Endothelial cell of umbilical vein (primary cell): ENCODE results near the gene SLC7A4. TPM values are rescaled to one million over a fixed set of nuclear protein-coding genes. Genes with fewer than 3 reads are reported as not detected.

ENCODE experiments used
- BruUV-seq: library from RNA; stranded (reverse); fragments of 400-500 nt; replicated peaks from 2 replicates; lab custom pipeline; 2021; lab: Mats Ljungman, UMichigan
- CTCF ChIA-PET: fragments of 300-600, 350-600 bp; sonication (Branson Sonifier 250); formaldehyde crosslinking; loops from one replicate; lab custom pipeline; 2021; ENCODE audit warnings: antibody characterized with exemption, inconsistent platforms; lab: Charles Lee
- POLR2A ChIA-PET: fragments of 300-600, 350-600 bp; sonication (Branson Sonifier 250); formaldehyde crosslinking; loops from one replicate; lab custom pipeline; 2021; ENCODE audit warnings: antibody characterized with exemption, inconsistent platforms; lab: Charles Lee
- DNase-seq: peaks from one replicate; pipeline ENCODE4 v3.0.0-alpha.2; 2011; ENCODE audit warnings: low read depth, low spot score
- FAIRE-seq: peaks from 2 replicates; lab custom pipeline; 2011; peaks lifted over from hg19 to GRCh38; lab: Jason Lieb, UNC
- H2AFZ ChIP-seq: 2 replicates; pipeline ENCODE4 v1.6.0; 2012; ENCODE audit warnings: low read depth, low read length, control low read depth, inconsistent platforms
- H3K27ac ChIP-seq: 2 replicates; pipeline ENCODE4 v1.5.1; 2011; ENCODE audit warnings: low read depth, mild to moderate bottlenecking, control low read depth, low read length, moderate library complexity; ENCODE audit not compliant: insufficient read depth
- H3K27me3 ChIP-seq, 2 experiments: 2 replicates each; pipeline versions ENCODE4 v1.6.0 to v1.6.1; 2011; ENCODE audit warnings: low read length in 2 of 2, mixed read lengths in 1 of 2; ENCODE audit not compliant: control insufficient read depth in 2 of 2, insufficient read depth in 2 of 2
- H3K36me3 ChIP-seq, 2 experiments: 2 replicates in 1 of 2; 3 replicates in 1 of 2; pipeline ENCODE4 v1.5.1; 2011; ENCODE audit warnings: low read length in 2 of 2, mild to moderate bottlenecking in 1 of 2, moderate library complexity in 1 of 2; ENCODE audit not compliant: control insufficient read depth in 2 of 2, insufficient read depth in 2 of 2; ENCODE audit errors: extremely low read depth in 1 of 2
- H3K4me1 ChIP-seq: 3 replicates; pipeline ENCODE4 v1.5.1; 2011; ENCODE audit warnings: mild to moderate bottlenecking, low read length; ENCODE audit not compliant: control insufficient read depth, insufficient read depth; ENCODE audit errors: extremely low read depth
- H3K4me2 ChIP-seq: 2 replicates; pipeline ENCODE4 v1.6.1; 2011; ENCODE audit warnings: low read length, control low read depth, mixed read lengths; ENCODE audit not compliant: insufficient read depth
- H3K4me3 ChIP-seq, 3 experiments: fragments of 200-600 bp in 1 of 3; sonication (generic), shearing (Covaris generic) in 1 of 3; replicated peaks in 1 of 3; 2 replicates each; pipeline ENCODE4 v1.5.1; 2011 to 2016; ENCODE audit warnings: control low read depth in 3 of 3, low read length in 3 of 3, mild to moderate bottlenecking in 2 of 3, inconsistent platforms in 1 of 3, low read depth in 1 of 3, moderate library complexity in 1 of 3; ENCODE audit not compliant: insufficient read depth in 1 of 3
- H3K79me2 ChIP-seq: 2 replicates; pipeline ENCODE4 v1.6.0; 2012; ENCODE audit warnings: low read length, inconsistent platforms; ENCODE audit not compliant: control insufficient read depth, insufficient read depth
- H3K9ac ChIP-seq: replicated peaks from 2 replicates; pipeline ENCODE3; 2011; ENCODE audit warnings: low read length, control low read depth; ENCODE audit not compliant: insufficient read depth; ENCODE audit errors: extremely low read depth
- H3K9me1 ChIP-seq: replicated peaks from 3 replicates; pipeline ENCODE4 v1.6.0; 2011; ENCODE audit warnings: mild to moderate bottlenecking, low read length; ENCODE audit not compliant: control insufficient read depth, insufficient read depth; ENCODE audit errors: extremely low read depth
- H3K9me3 ChIP-seq: replicated peaks from 2 replicates; pipeline ENCODE4 v1.5.1; 2012; ENCODE audit warnings: low read length, inconsistent platforms; ENCODE audit not compliant: control insufficient read depth, insufficient read depth
- H4K20me1 ChIP-seq: replicated peaks from 2 replicates; pipeline ENCODE3; 2011; ENCODE audit warnings: mild to moderate bottlenecking, low read length; ENCODE audit not compliant: control insufficient read depth, insufficient read depth; ENCODE audit errors: extremely low read depth
- CTCF ChIP-seq, 2 donors: IDR thresholded peaks; 1 replicate in 1 of 2; 2 replicates in 1 of 2; pipeline ENCODE4 v1.5.1; 2011; ENCODE audit warnings: low read length in 2 of 2, mild to moderate bottlenecking in 2 of 2, moderate library complexity in 2 of 2, control low read depth in 1 of 2, inconsistent platforms in 1 of 2, low read depth in 1 of 2; ENCODE audit not compliant: insufficient read depth in 1 of 2; ENCODE audit errors: extremely low read depth in 1 of 2
- EZH2 ChIP-seq: IDR thresholded peaks from 2 replicates; pipeline ENCODE4 v1.6.1; 2012; ENCODE audit warnings: borderline replicate concordance, low read depth, mild to moderate bottlenecking, moderate library complexity, low read length, inconsistent platforms; ENCODE audit not compliant: severe bottlenecking
- FOS ChIP-seq: IDR thresholded peaks from 2 replicates; pipeline ENCODE4 v1.6.1; 2011; ENCODE audit warnings: mild to moderate bottlenecking, low read length, moderate library complexity, borderline replicate concordance; ENCODE audit not compliant: insufficient read depth
- MAX ChIP-seq: IDR thresholded peaks from 2 replicates; pipeline ENCODE4 v1.6.1; 2011; ENCODE audit not compliant: insufficient read depth, insufficient read length
- MYC ChIP-seq: IDR thresholded peaks from one replicate; pipeline ENCODE4 v1.6.1; 2011; ENCODE audit warnings: mild to moderate bottlenecking, low read depth, low read length
- POLR2A ChIP-seq: IDR thresholded peaks from 2 replicates; pipeline ENCODE4 v1.6.1; 2012; ENCODE audit warnings: low read depth, mild to moderate bottlenecking, control low read depth, low read length
- POLR2AphosphoS5 ChIP-seq: IDR thresholded peaks from 2 replicates; pipeline ENCODE4 v1.6.1; 2012; ENCODE audit warnings: low read depth, mild to moderate bottlenecking, control low read depth, low read length, moderate library complexity; ENCODE audit not compliant: insufficient read depth
- dilution Hi-C: fragments of 300-500 bp; cut with MboI; formaldehyde crosslinking; loops from one replicate; pipeline ENCODE4 v1.15.0; 2019; ENCODE audit warnings: low sequenced_read_pairs; ENCODE audit not compliant: extremely low pct_ligation_motif_present
- intact Hi-C: fragments of 100-400 bp; cut with micrococcal nuclease; formaldehyde crosslinking; loops from one replicate; pipeline ENCODE4 v1.10.0; 2022
- polyA plus RNA-seq, 4 experiments: library from polyadenylated mRNA; depleted of rRNA in 3 of 4; stranded (reverse) in 3 of 4; unstranded in 1 of 4; fragments of >200 nt; gene quantifications; 2 replicates each; pipeline versions ENCODE4 v1.2.1 to v1.2.3, GENCODE V29; 2011 to 2012; ENCODE audit warnings: missing spikeins in 1 of 4
- total RNA-seq: library from RNA; stranded (reverse); gene quantifications from 2 replicates; pipeline ENCODE4 v1.2.3, GENCODE V29; 2021

Gene SLC7A4
- total and polyA plus RNA-seq, 2 donors (not counting 3 experiments of a cell fraction or from before 2014, with no cell fraction given): not detected

GRCh38 chr22:20993304-20994127, 38.8 kb downstream of the SLC7A4 start:
- TF ChIP-seq MYC (no peak), FOS (no peak), MAX (no peak), CTCF (IDR thresholded peaks at IDR 0.05; ENCODE audit: extremely low read depth in 1 of 2, insufficient read depth in 1 of 2, low read depth in 1 of 2, low read length in 2 of 2) (no peak), EZH2 (no peak), POLR2AphosphoS5 (no peak), POLR2A (no peak)
- ChIA-PET CTCF (interaction anchor here (2.3 kb wide), 1 partner anchor 11 kb away, joined by 5 read pairs; the partner anchor contains the start of gene LZTR1), POLR2A (no interaction called here)
- Histone ChIP-seq H3K4me2 (no peak overlapping the region), H2AFZ (no peak overlapping the region), H3K27me3 (no peaks in the 10 kb centered on the region), H3K9me1 (no peaks in the 10 kb centered on the region), H3K4me1 (no peaks in the 10 kb centered on the region), H3K9ac (no peak overlapping the region), H3K79me2 (no peaks in the 10 kb centered on the region), H3K9me3 (no peaks in the 10 kb centered on the region), H3K36me3 (peaks cover 5 to 36% of the 10 kb centered on the region in 2 experiments), H4K20me1 (no peaks in the 10 kb centered on the region), H3K4me3 (no peak overlapping the region), H3K27ac (no peak overlapping the region)
- intact Hi-C loops: no loop called here
- DNase-seq (no peak), FAIRE-seq (no peak)
- BruUV-seq: no TSS peak
- dilution Hi-C loops: no loop called here
